ENCODE data around the gene SRMS. TPM values are rescaled to one million over a fixed set of nuclear protein-coding genes. Genes with fewer than 3 reads are reported as not detected.

The SRMS gene
- total and polyA plus RNA-seq, 3 donors from 2014 or later, result 0.19 to 0.42 (median 0.24) TPM

DNA sequence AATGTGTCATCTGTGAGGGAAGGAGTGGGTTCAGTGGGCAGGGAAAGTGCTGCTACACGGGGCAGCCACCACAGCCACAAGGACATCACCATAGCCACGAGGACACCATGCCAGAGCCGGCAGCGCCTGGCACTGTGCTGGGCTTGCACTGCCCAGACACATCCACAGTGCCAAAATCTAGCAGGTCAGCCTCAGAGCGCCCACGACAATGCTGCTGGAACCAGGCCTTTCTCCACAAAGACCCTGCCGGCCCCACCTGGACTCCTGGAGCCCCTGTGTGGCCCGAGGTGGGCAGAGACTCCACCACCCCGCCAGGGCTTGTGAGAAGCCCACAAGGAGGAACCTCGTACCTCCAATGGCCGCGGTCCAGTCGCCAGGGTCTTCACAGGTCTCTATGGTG is 45.1 kb upstream of the SRMS start:
- WGBS, 2 donors, result 91 to 95% methylated on average over 4 to 13 of the region's 13 CpGs
- no peaks in the 10 kb centered on the region for H3K27me3 ChIP-seq
- H3K4me1 ChIP-seq, result no peaks in the 10 kb centered on the region
- no peaks in the 10 kb centered on the region for H3K36me3 ChIP-seq (ENCODE audit: low read depth, missing control alignments)
- intact Hi-C loops (cut with DNase I; ENCODE audit: low total_unique reads), result no loop called here
- DNase-seq, result no peak
- TF ChIP-seq POLR2A (IDR thresholded peaks at IDR 0.05) (no peak), CTCF (IDR thresholded peaks at IDR 0.05) (no peak)
- H3K4me3 ChIP-seq, result no peak overlapping the region
- H3K27ac ChIP-seq, result no peak overlapping the region
- H3K9me3 ChIP-seq, result no peaks in the 10 kb centered on the region

DNA sequence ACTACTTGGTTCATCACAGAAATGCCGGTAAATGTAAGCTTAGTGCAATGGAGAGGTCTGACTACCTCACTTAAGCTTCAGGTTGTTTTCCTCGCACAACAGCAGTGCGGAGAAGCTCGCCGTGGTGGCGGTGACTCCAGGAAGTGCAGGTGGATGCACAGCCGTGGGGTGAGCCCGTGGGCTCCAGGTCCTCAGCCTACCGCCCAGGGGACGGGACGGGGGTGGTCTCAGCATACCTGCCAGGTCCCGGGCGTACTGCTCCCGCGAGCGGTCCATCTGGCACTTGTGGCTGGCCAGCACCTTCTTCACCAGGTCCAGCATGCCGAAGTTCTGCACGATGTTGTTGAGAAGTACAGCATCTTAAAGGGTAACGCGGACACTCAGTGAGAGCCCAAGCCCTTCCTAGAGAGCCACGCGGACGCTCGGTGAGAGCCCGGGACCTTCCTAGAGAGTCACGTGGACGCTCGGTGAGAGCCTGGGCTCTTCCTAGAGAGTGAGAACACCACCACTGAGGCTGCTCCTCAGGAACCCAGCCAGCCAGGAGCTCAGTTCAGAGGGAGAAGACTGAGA is 44.3 kb upstream of the SRMS start:
- no peak for TF ChIP-seq POLR2A (IDR thresholded peaks at IDR 0.05)
- no peak for TF ChIP-seq CTCF (IDR thresholded peaks at IDR 0.05)
- Histone ChIP-seq H3K9me3 (no peaks in the 10 kb centered on the region), H3K27me3 (no peaks in the 10 kb centered on the region), H3K4me3 (no peak overlapping the region), H3K27ac (no peak overlapping the region), H3K36me3 (ENCODE audit: low read depth, missing control alignments) (no peaks in the 10 kb centered on the region), H3K4me1 (no peaks in the 10 kb centered on the region)
- 88 to 93% methylated on average over 26 to 28 of the region's 28 CpGs for WGBS, 2 donors
- intact Hi-C loops (cut with DNase I; ENCODE audit: low total_unique reads), result no loop called here
- no peak for DNase-seq

GRCh38 chr20:63591147-63591533 is 43.6 kb upstream of the SRMS start:
- TF ChIP-seq CTCF (IDR thresholded peaks at IDR 0.05) (no peak), POLR2A (IDR thresholded peaks at IDR 0.05) (no peak)
- Histone ChIP-seq H3K9me3 (no peaks in the 10 kb centered on the region), H3K27me3 (no peaks in the 10 kb centered on the region), H3K4me1 (no peaks in the 10 kb centered on the region), H3K27ac (no peak overlapping the region), H3K36me3 (ENCODE audit: low read depth, missing control alignments) (no peaks in the 10 kb centered on the region), H3K4me3 (no peak overlapping the region)
- WGBS, 2 donors, result 91 to 94% methylated on average over 4 of the region's 4 CpGs
- intact Hi-C loops (cut with DNase I; ENCODE audit: low total_unique reads), result no loop called here
- no peak for DNase-seq

DNA sequence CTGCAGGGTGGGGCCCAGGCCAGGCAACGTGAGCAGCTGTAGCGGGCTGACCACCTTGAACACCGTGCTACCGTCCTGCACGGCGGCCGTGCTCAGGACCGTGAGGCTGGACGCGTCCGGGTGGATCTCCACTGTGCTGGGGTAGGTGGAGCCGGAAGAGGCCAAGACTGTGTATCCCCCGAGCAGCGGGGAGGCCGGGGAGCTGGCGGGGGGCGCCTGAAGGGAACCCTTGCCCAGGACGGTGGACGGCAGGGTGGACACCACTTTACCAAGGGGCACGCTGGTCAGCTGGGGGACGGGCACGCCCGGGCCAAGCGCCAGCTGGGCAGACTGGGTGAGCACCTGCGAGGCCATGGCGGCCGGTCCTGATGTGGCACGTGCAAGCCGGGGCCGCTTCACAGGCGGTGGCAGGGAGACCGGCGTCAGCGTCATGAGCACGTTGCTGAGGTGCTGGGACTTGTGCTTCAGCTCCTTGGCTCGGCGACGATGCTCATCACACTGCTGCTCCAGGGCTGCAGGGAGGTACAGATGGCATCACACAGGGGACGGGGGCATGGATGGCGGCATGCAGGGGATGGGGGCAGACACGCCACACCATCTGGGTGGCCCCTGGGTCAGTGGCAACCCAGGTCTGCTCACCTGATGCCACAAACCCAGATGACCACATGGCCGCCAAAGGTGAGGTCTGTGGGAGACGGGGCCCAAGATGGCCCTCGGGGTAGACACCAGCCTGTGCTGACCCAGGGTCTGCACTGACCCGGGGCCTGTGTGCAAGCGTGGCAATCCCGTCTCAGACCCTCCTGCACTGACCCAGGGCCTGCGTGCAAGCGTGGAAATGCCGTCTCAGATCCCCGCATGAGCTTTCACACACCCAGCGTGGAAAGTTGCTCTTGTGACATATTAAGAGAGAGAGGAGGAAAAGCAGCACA is 42.9 kb upstream of the SRMS start:
- no peak for DNase-seq
- Histone ChIP-seq H3K27ac (no peak overlapping the region), H3K9me3 (no peaks in the 10 kb centered on the region), H3K4me3 (no peak overlapping the region), H3K27me3 (no peaks in the 10 kb centered on the region), H3K4me1 (no peaks in the 10 kb centered on the region), H3K36me3 (ENCODE audit: low read depth, missing control alignments) (no peaks in the 10 kb centered on the region)
- intact Hi-C loops (cut with DNase I; ENCODE audit: low total_unique reads), result no loop called here
- WGBS, 2 donors, result 92 to 94% methylated on average over 30 to 50 of the region's 52 CpGs
- TF ChIP-seq CTCF (IDR thresholded peaks at IDR 0.05) (no peak), POLR2A (IDR thresholded peaks at IDR 0.05) (no peak)

Data from testis (tissue), 3 donors.